H9 (cell line): Measurements from ENCODE around the gene NEGR1. TPM values are rescaled to one million over a fixed set of nuclear protein-coding genes. Genes with fewer than 3 reads are reported as not detected.

ENCODE experiments used
- DNase-seq: peaks from one replicate; pipeline ENCODE4 v3.0.0-alpha.2; 2017
- H2AFZ ChIP-seq: one replicate; pipeline ENCODE4 v1.6.1; 2013; ENCODE audit warnings: mild to moderate bottlenecking, low read length, control low read depth, moderate library complexity
- H2AK5ac ChIP-seq: 2 replicates; pipeline ENCODE4 v1.6.1; 2013; ENCODE audit warnings: low read length, control low read depth, mixed read lengths; ENCODE audit not compliant: insufficient read length
- H2BK120ac ChIP-seq: one replicate; pipeline ENCODE4 v1.6.1; 2013; ENCODE audit warnings: low read depth, mild to moderate bottlenecking, low read length, control low read depth, inconsistent platforms; ENCODE audit not compliant: poor library complexity, severe bottlenecking
- H2BK12ac ChIP-seq: 2 replicates; pipeline ENCODE4 v1.6.1; 2013; ENCODE audit warnings: low read length, control low read depth, mixed read lengths, low read depth; ENCODE audit not compliant: insufficient read length
- H2BK15ac ChIP-seq: 2 replicates; pipeline ENCODE4 v1.6.1; 2013; ENCODE audit warnings: low read depth, low read length, control low read depth
- H2BK20ac ChIP-seq: one replicate; pipeline ENCODE4 v1.6.1; 2013; ENCODE audit warnings: low read depth, mild to moderate bottlenecking, low read length, control low read depth, inconsistent platforms; ENCODE audit not compliant: poor library complexity, severe bottlenecking
- H2BK5ac ChIP-seq: 2 replicates; pipeline ENCODE4 v1.6.1; 2013; ENCODE audit warnings: low read length, control low read depth, mixed read lengths; ENCODE audit not compliant: insufficient read length
- H3K14ac ChIP-seq: 2 replicates; pipeline ENCODE4 v1.6.1; 2013; ENCODE audit warnings: low read length, control low read depth; ENCODE audit not compliant: insufficient read depth
- H3K18ac ChIP-seq: 2 replicates; pipeline ENCODE4 v1.6.1; 2013; ENCODE audit warnings: low read depth, mild to moderate bottlenecking, mixed read lengths, low read length, control low read depth; ENCODE audit not compliant: insufficient read length
- H3K23ac ChIP-seq: 2 replicates; pipeline ENCODE4 v1.6.1; 2013; ENCODE audit warnings: low read length, control low read depth, mixed read lengths, low read depth; ENCODE audit not compliant: insufficient read length
- H3K23me2 ChIP-seq: 2 replicates; pipeline ENCODE4 v1.6.1; 2013; ENCODE audit warnings: low read depth, mild to moderate bottlenecking, mixed read lengths, low read length, control low read depth; ENCODE audit not compliant: insufficient read length, poor library complexity, severe bottlenecking
- H3K27ac ChIP-seq: 2 replicates; pipeline ENCODE4 v1.5.1; 2013; ENCODE audit warnings: low read length, control low read depth, mixed read lengths, low read depth; ENCODE audit not compliant: insufficient read length
- H3K27me3 ChIP-seq: 2 replicates; pipeline ENCODE4 v1.6.1; 2013; ENCODE audit warnings: low read length, control low read depth, inconsistent platforms; ENCODE audit not compliant: insufficient read depth
- H3K4ac ChIP-seq: 2 replicates; pipeline ENCODE4 v1.6.1; 2013; ENCODE audit warnings: low read depth, mild to moderate bottlenecking, control low read depth, inconsistent platforms, low read length, moderate library complexity
- H3K4me1 ChIP-seq: 2 replicates; pipeline ENCODE4 v1.6.1; 2013; ENCODE audit warnings: low read length, control low read depth, inconsistent platforms; ENCODE audit not compliant: insufficient read depth
- H3K4me2 ChIP-seq: 2 replicates; pipeline ENCODE4 v1.6.1; 2013; ENCODE audit warnings: low read length, control low read depth, mixed read lengths; ENCODE audit not compliant: insufficient read length, insufficient read depth
- H3K56ac ChIP-seq: 2 replicates; pipeline ENCODE4 v1.6.1; 2013; ENCODE audit warnings: low read depth, mild to moderate bottlenecking, mixed read lengths, low read length, control low read depth; ENCODE audit not compliant: insufficient read length
- H3K79me1 ChIP-seq: 2 replicates; pipeline ENCODE4 v1.6.1; 2013; ENCODE audit warnings: low read depth, mild to moderate bottlenecking, moderate library complexity, low read length, control low read depth, inconsistent platforms; ENCODE audit not compliant: insufficient read depth, poor library complexity, severe bottlenecking
- H3K79me2 ChIP-seq: 2 replicates; pipeline ENCODE4 v1.6.1; 2013; ENCODE audit warnings: low read length, control low read depth, inconsistent platforms; ENCODE audit not compliant: insufficient read depth
- H3K9ac ChIP-seq: 2 replicates; pipeline ENCODE4 v1.6.1; 2013; ENCODE audit warnings: low read length, control low read depth, mixed read lengths; ENCODE audit not compliant: insufficient read length; ENCODE audit errors: extremely low read depth
- H3K9me3 ChIP-seq: one replicate; pipeline ENCODE4 v1.6.1; 2013; ENCODE audit warnings: low read depth, low read length, inconsistent platforms; ENCODE audit not compliant: control insufficient read depth
- H3T11ph ChIP-seq: one replicate; pipeline ENCODE4 v1.6.1; 2013; ENCODE audit warnings: mild to moderate bottlenecking, low read length, control low read depth, inconsistent platforms
- H4K20me1 ChIP-seq: one replicate; pipeline ENCODE4 v1.6.1; 2013; ENCODE audit not compliant: control insufficient read depth, insufficient read length, insufficient read depth
- H4K5ac ChIP-seq: 2 replicates; pipeline ENCODE4 v1.6.1; 2013; ENCODE audit warnings: low read depth, mild to moderate bottlenecking, mixed read lengths, low read length, control low read depth; ENCODE audit not compliant: insufficient read length
- H4K8ac ChIP-seq: replicated peaks from 2 replicates; pipeline ENCODE4 v1.6.1; 2013; ENCODE audit warnings: low read length, control low read depth, mixed read lengths, low read depth; ENCODE audit not compliant: insufficient read length
- H4K91ac ChIP-seq: 2 replicates; pipeline ENCODE4 v1.6.1; 2013; ENCODE audit warnings: low read depth, mild to moderate bottlenecking, moderate library complexity, mixed read lengths, low read length, control low read depth; ENCODE audit not compliant: insufficient read length
- H3K27ac Mint-ChIP-seq, 3 experiments: 2 replicates in 2 of 3; 3 replicates in 1 of 3; pipeline ENCODE4 v1.8.0; 2020 to 2021; ENCODE audit warnings: mixed read lengths in 3 of 3, mild to moderate bottlenecking in 1 of 3, moderate library complexity in 1 of 3
- H3K27me3 Mint-ChIP-seq: 2 replicates; pipeline ENCODE4 v1.8.0; 2021; ENCODE audit warnings: low read depth, mild to moderate bottlenecking, moderate library complexity, mixed read lengths
- H3K36me3 Mint-ChIP-seq, 3 experiments: 2 replicates in 2 of 3; 3 replicates in 1 of 3; pipeline ENCODE4 v1.8.0; 2020 to 2021; ENCODE audit warnings: low read depth in 3 of 3, mixed read lengths in 3 of 3; ENCODE audit not compliant: insufficient read depth in 1 of 3
- H3K4me1 Mint-ChIP-seq, 2 experiments: 2 replicates each; pipeline ENCODE4 v1.8.0; 2020; ENCODE audit warnings: mixed read lengths in 2 of 2
- H3K4me3 Mint-ChIP-seq, 2 experiments: 2 replicates in 1 of 2; 3 replicates in 1 of 2; pipeline ENCODE4 v1.8.0; 2020 to 2021; ENCODE audit warnings: mild to moderate bottlenecking in 2 of 2, mixed read lengths in 2 of 2, moderate library complexity in 1 of 2
- H3K9me3 Mint-ChIP-seq, 2 experiments: 2 replicates in 1 of 2; 3 replicates in 1 of 2; pipeline ENCODE4 v1.8.0; 2020; ENCODE audit warnings: mild to moderate bottlenecking in 2 of 2, mixed read lengths in 2 of 2, moderate library complexity in 1 of 2
- CTCF ChIP-seq: fragments of 200-600 bp; sonication (generic); conservative IDR thresholded peaks from 3 replicates; pipeline ENCODE4 v1.8.0; 2021; ENCODE audit warnings: antibody characterized with exemption, mild to moderate bottlenecking
- WGBS: extraction: QIAGEN DNeasy Blood & Tissue Kit; methylation state at CpG from one replicate; pipeline ENCODE4 v1.1.7; 2013; ENCODE audit warnings: missing lambda C conversion rate, low lambda C conversion rate, mixed read lengths; ENCODE audit not compliant: insufficient read length; ENCODE audit errors: extremely low coverage; 5-methylcytosine and 5-hydroxymethylcytosine counted together
- total RNA-seq: library from RNA; stranded (reverse); gene quantifications from 2 replicates; pipeline ENCODE4 v1.2.1, GENCODE V29; 2021

The NEGR1 gene
- total RNA-seq, 1 experiment from 2014 or later, result 0.13 TPM

GRCh38 chr1:71695084-71695483 is 587.3 kb downstream of the NEGR1 start:
- Histone ChIP-seq H3K18ac (no peak overlapping the region), H4K91ac (no peak overlapping the region), H4K8ac (no peak overlapping the region), H3K9me3 (no peaks in the 10 kb centered on the region), H3K4me1 (no peaks in the 10 kb centered on the region), H3K23me2 (no peaks in the 10 kb centered on the region), H2BK20ac (no peak overlapping the region), H2AFZ (no peak overlapping the region), H3T11ph (no peak overlapping the region), H3K27ac (no peak overlapping the region), H3K23ac (no peak overlapping the region), H3K79me2 (no peaks in the 10 kb centered on the region), H2AK5ac (no peak overlapping the region), H4K5ac (no peak overlapping the region), H3K4me2 (no peak overlapping the region), H3K4ac (no peak overlapping the region), H2BK5ac (no peak overlapping the region), H2BK120ac (no peak overlapping the region), H2BK12ac (no peak overlapping the region), H3K9ac (no peak overlapping the region), H3K27me3 (no peaks in the 10 kb centered on the region), H2BK15ac (no peak overlapping the region), H4K20me1 (no peaks in the 10 kb centered on the region), H3K56ac (no peak overlapping the region), H3K79me1 (no peaks in the 10 kb centered on the region), H3K14ac (no peak overlapping the region)
- H3K4me1 Mint-ChIP-seq, result no peaks in the 10 kb centered on the region
- H3K9me3 Mint-ChIP-seq, result no peaks in the 10 kb centered on the region
- H3K4me3 Mint-ChIP-seq, result no peak overlapping the region
- no peaks in the 10 kb centered on the region for H3K27me3 Mint-ChIP-seq
- DNase-seq, result no peak
- no peak for TF ChIP-seq CTCF
- no peaks in the 10 kb centered on the region for H3K36me3 Mint-ChIP-seq
- WGBS, result no CpG with 5 or more reads among the region's 1 CpG
- no peak overlapping the region for H3K27ac Mint-ChIP-seq
